A549 (cell line): ENCODE results near the gene ADAM10. TPM values are rescaled to one million over a fixed set of nuclear protein-coding genes. Genes with fewer than 3 reads are reported as not detected.

ENCODE experiments used
- ATAC-seq, 2 experiments: fragments of 200-7000 bp in 1 of 2; fragments of >200 bp in 1 of 2; cut with Nextera tagmentation in 1 of 2; cut with Tn5 transposase in 1 of 2; 3 replicates each; pipeline versions ENCODE4 v1.8.0 to v1.9.1; 2018 to 2020; ENCODE audit warnings: mild to moderate bottlenecking in 1 of 2, moderate library complexity in 1 of 2
- CTCF ChIA-PET: fragments of 300-600 bp; sonication (Branson Sonifier 250); formaldehyde crosslinking; extraction: SDS; loops from one replicate; lab custom pipeline; 2021; ENCODE audit warnings: antibody characterized with exemption, inconsistent platforms; lab: Yijun Ruan, JAX
- POLR2A ChIA-PET: fragments of 350-600 bp; formaldehyde crosslinking; extraction: SDS; loops from one replicate; lab custom pipeline; 2021; ENCODE audit warnings: antibody characterized with exemption, inconsistent platforms; lab: Yijun Ruan, JAX
- DNase-seq, 2 experiments: peaks; one replicate each; pipeline versions ENCODE4 v3.0.0 to v3.0.0-alpha.2; 2011 to 2016; ENCODE audit warnings: low read depth in 1 of 2, low spot score in 1 of 2
- FAIRE-seq: peaks from 2 replicates; lab custom pipeline; 2011; peaks lifted over from hg19 to GRCh38; lab: Jason Lieb, UNC
- H3K27ac ChIP-seq, 2 experiments: fragments of >200 bp; sonication (Bioruptor Twin); formaldehyde crosslinking; 3 replicates each; pipeline ENCODE4 v1.5.1; 2016 to 2017
- H3K4me1 ChIP-seq: fragments of >200 bp; sonication (Bioruptor Twin); formaldehyde crosslinking; 3 replicates; pipeline ENCODE4 v1.6.1; 2016
- H3K4me2 ChIP-seq: fragments of >200 bp; sonication (Bioruptor Twin); formaldehyde crosslinking; 3 replicates; pipeline ENCODE4 v1.6.1; 2016
- H3K4me3 ChIP-seq: fragments of >200 bp; sonication (Bioruptor Twin); formaldehyde crosslinking; 3 replicates; pipeline ENCODE4 v1.5.1; 2016
- H3K9me3 ChIP-seq: fragments of >200 bp; sonication (Bioruptor Twin); formaldehyde crosslinking; 3 replicates; pipeline ENCODE4 v1.6.1; 2016
- BCL3 ChIP-seq: fragments of >200 bp; sonication (Bioruptor Twin); formaldehyde crosslinking; IDR thresholded peaks from 3 replicates; pipeline ENCODE4 v1.6.1; 2016
- CTCF ChIP-seq: fragments of >200 bp; sonication (Bioruptor Twin); formaldehyde crosslinking; IDR thresholded peaks from 3 replicates; pipeline ENCODE4 v1.5.1; 2016
- ELK1 ChIP-seq: fragments of 150-350 bp; IDR thresholded peaks from 2 replicates; pipeline ENCODE4 v1.6.1; 2014; ENCODE audit warnings: low read depth, mild to moderate bottlenecking, low read length
- FOSL2 ChIP-seq, 2 experiments: fragments of 450-650 bp in 1 of 2; fragments of >200 bp in 1 of 2; sonication (Bioruptor Twin) in 1 of 2; formaldehyde crosslinking; IDR thresholded peaks; 2 replicates each; pipeline versions ENCODE4 v1.5.0 to v1.6.1; 2016 to 2020; ENCODE audit warnings: mild to moderate bottlenecking in 1 of 2, moderate library complexity in 1 of 2
- FOXS1 ChIP-seq: fragments of 250-450 bp; sonication (Bioruptor Pico); IDR thresholded peaks from 2 replicates; pipeline ENCODE4 v1.5.0; 2020; ENCODE audit warnings: mild to moderate bottlenecking, moderate library complexity
- HEYL ChIP-seq: fragments of 250-450 bp; sonication (Bioruptor Pico); IDR thresholded peaks from 2 replicates; pipeline ENCODE4 v1.8.0; 2021; ENCODE audit warnings: mild to moderate bottlenecking, moderate library complexity
- HMGXB4 ChIP-seq: fragments of 250-450 bp; sonication (Bioruptor Pico); IDR thresholded peaks from 2 replicates; pipeline ENCODE4 v1.5.0; 2021; ENCODE audit warnings: mild to moderate bottlenecking, moderate library complexity, borderline replicate concordance
- HOXB5 ChIP-seq: fragments of 250-450 bp; sonication (Bioruptor Pico); IDR thresholded peaks from 2 replicates; pipeline ENCODE4 v1.5.0; 2020; ENCODE audit warnings: mild to moderate bottlenecking, moderate library complexity
- JUN ChIP-seq, 2 experiments: fragments of >200 bp; sonication (Bioruptor Twin); formaldehyde crosslinking; IDR thresholded peaks; 2 replicates in 1 of 2; 3 replicates in 1 of 2; pipeline ENCODE4 v1.6.1; 2016 to 2017
- JUNB ChIP-seq: fragments of >200 bp; sonication (Bioruptor Twin); formaldehyde crosslinking; IDR thresholded peaks from 2 replicates; pipeline ENCODE4 v1.6.1; 2016
- MAZ ChIP-seq: fragments of 150-350 bp; IDR thresholded peaks from 2 replicates; pipeline ENCODE4 v1.6.1; 2014; ENCODE audit warnings: antibody characterized with exemption, low read depth, low read length, borderline replicate concordance
- NFE2L2 ChIP-seq: fragments of 150-350 bp; conservative IDR thresholded peaks from 2 replicates; pipeline ENCODE4 v1.6.1; 2014; ENCODE audit warnings: low read length
- NR3C1 ChIP-seq: fragments of >200 bp; sonication (Bioruptor Twin); formaldehyde crosslinking; IDR thresholded peaks from 3 replicates; pipeline ENCODE4 v1.6.1; 2017
- PBX3 ChIP-seq: IDR thresholded peaks from 2 replicates; pipeline ENCODE4 v1.6.1; 2012
- RAD21 ChIP-seq, 2 experiments: fragments of >200 bp in 1 of 2; sonication (Bioruptor Twin) in 1 of 2; formaldehyde crosslinking in 1 of 2; IDR thresholded peaks in 1 of 2; conservative IDR thresholded peaks in 1 of 2; 2 replicates in 1 of 2; 3 replicates in 1 of 2; pipeline ENCODE4 v1.6.1; 2012 to 2018; ENCODE audit warnings: inconsistent platforms in 1 of 2
- RFX5 ChIP-seq: fragments of 450-650 bp; IDR thresholded peaks from 2 replicates; pipeline ENCODE4 v1.7.1; 2014; ENCODE audit warnings: antibody characterized with exemption, mild to moderate bottlenecking, moderate library complexity
- RNF2 ChIP-seq: fragments of 200-600 bp; sonication (generic); IDR thresholded peaks from 2 replicates; pipeline ENCODE4 v1.6.1; 2016; ENCODE audit warnings: low read depth, mild to moderate bottlenecking, antibody characterized with exemption, moderate library complexity, borderline replicate concordance
- SREBF2 ChIP-seq: fragments of 450-650 bp; IDR thresholded peaks from 2 replicates; pipeline ENCODE4 v1.6.1; 2014; ENCODE audit warnings: mild to moderate bottlenecking, moderate library complexity
- USF2 ChIP-seq: fragments of 450-650 bp; IDR thresholded peaks from 2 replicates; pipeline ENCODE4 v1.6.1; 2014; ENCODE audit warnings: antibody characterized with exemption
- ZC3H11A ChIP-seq: fragments of 450-650 bp; IDR thresholded peaks from 2 replicates; pipeline ENCODE4 v1.6.1; 2014; ENCODE audit warnings: antibody characterized with exemption, mild to moderate bottlenecking
- ZSCAN20 ChIP-seq: fragments of 250-450 bp; sonication (Bioruptor Pico); IDR thresholded peaks from 2 replicates; pipeline ENCODE4 v1.8.0; 2022; ENCODE audit warnings: mild to moderate bottlenecking, moderate library complexity
- WGBS: methylation state at CpG from one replicate; pipeline ENCODE4 v1.1.6; 2017; ENCODE audit errors: missing lambda C conversion rate; 5-methylcytosine and 5-hydroxymethylcytosine counted together
- polyA plus RNA-seq, 4 experiments: library from polyadenylated mRNA; depleted of rRNA in 3 of 4; stranded (reverse); fragments of >200 nt; fragmentation: RNase III in 1 of 4; extraction: RNeasy Plus Mini Kit Qiagen cat#74134 plus additional on column Dnase treatment in 1 of 4; gene quantifications; 2 replicates in 3 of 4; 3 replicates in 1 of 4; pipeline ENCODE4 v1.2.3, GENCODE V29; 2011 to 2017

ADAM10 gene
- polyA plus RNA-seq, 2 of the 4 experiments (the other 2 are of a cell fraction): 200 to 210 TPM

GRCh38 chr15:58546066-58546591 lies 203.4 kb downstream of the ADAM10 start:
- CTCF ChIA-PET: interaction anchor here (0.8 to 2.8 kb wide), 6 partner anchors 9 to 318 kb away, joined by 3 to 10 read pairs (median 4); no protein-coding TSS in a partner anchor
- H3K4me2 ChIP-seq: peak overlapping the region; percentile 85
- no peak for FAIRE-seq

GRCh38 chr15:58545307-58546065 lies 204.0 kb downstream of the ADAM10 start:
- DNase-seq (no peak), FAIRE-seq (peak; percentile 43), ATAC-seq (no peak)
- ChIA-PET POLR2A (interaction anchor here (2.2 to 2.5 kb wide), 2 partner anchors 76 to 225 kb away, joined by 17 to 38 read pairs; partner anchors contain the start of gene MINDY2), CTCF (interaction anchor here (0.8 to 2.8 kb wide), 3 partner anchors 10 to 317 kb away, joined by 3 to 10 read pairs (median 9); no protein-coding TSS in a partner anchor)
- Histone ChIP-seq H3K27ac (peak overlapping the region; percentile 95), H3K4me3 (no peak overlapping the region), H3K9me3 (no peaks in the 10 kb centered on the region), H3K4me2 (peak overlapping the region; percentile 85), H3K4me1 (peaks cover 42% of the 10 kb centered on the region)
- 94% methylated on average over 18 of the region's 18 CpGs for WGBS
- TF ChIP-seq BCL3 (no peak), JUNB (no peak), ZSCAN20 (CRISPR knock-in tag) (no peak), USF2 (no peak), HOXB5 (CRISPR knock-in tag) (no peak), FOXS1 (CRISPR knock-in tag) (no peak), SREBF2 (no peak), RNF2 (no peak), ELK1 (no peak), FOSL2 (IDR thresholded peaks at IDR 0.05) (no peak), FOSL2 (CRISPR knock-in tag; IDR thresholded peaks at IDR 0.05) (no peak), NFE2L2 (no peak), ZC3H11A (no peak), RFX5 (no peak)

More at GRCh38 chr15:58546066-58546591, 203.4 kb downstream of the ADAM10 start:
- ATAC-seq (no peak), DNase-seq (no peak)
- POLR2A ChIA-PET: interaction anchor here (0.8 to 2.5 kb wide), 7 partner anchors 18 to 225 kb away, joined by 3 to 38 read pairs (median 6); partner anchors contain the start of genes ADAM10 and MINDY2
- TF ChIP-seq CTCF (no peak), RAD21 (conservative IDR thresholded peaks at IDR 0.05 in 1 of 2, IDR thresholded peaks at IDR 0.05 in 1 of 2) (no peak), HMGXB4 (CRISPR knock-in tag) (no peak), RFX5 (no peak), NFE2L2 (no peak), MAZ (no peak), JUN (IDR thresholded peaks at IDR 0.05) (no peak), NR3C1 (no peak), HEYL (CRISPR knock-in tag) (no peak), PBX3 (no peak)
- 84% methylated on average over 9 of the region's 9 CpGs for WGBS
- Histone ChIP-seq H3K4me1 (peaks cover 43% of the 10 kb centered on the region), H3K9me3 (no peaks in the 10 kb centered on the region), H3K27ac (peak overlapping the region; percentile 95), H3K4me3 (peak overlapping the region; percentile 2; the same call in 1 of the 3 replicates)
